Vagina (tissue), 2 donors: ENCODE results near the gene RYR1.

Experiments used
- CTCF ChIP-seq, 3 experiments: fragments of 450-650 bp in 2 of 3; fragments of 200-600 bp in 1 of 3; sonication (generic) in 1 of 3; IDR thresholded peaks; one replicate each; pipeline ENCODE4 v1.5.1; 2017 to 2019; ENCODE audit warnings: antibody characterized with exemption in 3 of 3, mild to moderate bottlenecking in 2 of 3, moderate library complexity in 2 of 3
- POLR2AphosphoS5 ChIP-seq, 2 donors: sonication (generic); formaldehyde crosslinking; IDR thresholded peaks; one replicate each; pipeline ENCODE4 v1.9.0; 2017; ENCODE audit warnings: antibody characterized with exemption in 2 of 2, mild to moderate bottlenecking in 2 of 2, low read depth in 1 of 2; ENCODE audit not compliant: insufficient read depth in 1 of 2

DNA sequence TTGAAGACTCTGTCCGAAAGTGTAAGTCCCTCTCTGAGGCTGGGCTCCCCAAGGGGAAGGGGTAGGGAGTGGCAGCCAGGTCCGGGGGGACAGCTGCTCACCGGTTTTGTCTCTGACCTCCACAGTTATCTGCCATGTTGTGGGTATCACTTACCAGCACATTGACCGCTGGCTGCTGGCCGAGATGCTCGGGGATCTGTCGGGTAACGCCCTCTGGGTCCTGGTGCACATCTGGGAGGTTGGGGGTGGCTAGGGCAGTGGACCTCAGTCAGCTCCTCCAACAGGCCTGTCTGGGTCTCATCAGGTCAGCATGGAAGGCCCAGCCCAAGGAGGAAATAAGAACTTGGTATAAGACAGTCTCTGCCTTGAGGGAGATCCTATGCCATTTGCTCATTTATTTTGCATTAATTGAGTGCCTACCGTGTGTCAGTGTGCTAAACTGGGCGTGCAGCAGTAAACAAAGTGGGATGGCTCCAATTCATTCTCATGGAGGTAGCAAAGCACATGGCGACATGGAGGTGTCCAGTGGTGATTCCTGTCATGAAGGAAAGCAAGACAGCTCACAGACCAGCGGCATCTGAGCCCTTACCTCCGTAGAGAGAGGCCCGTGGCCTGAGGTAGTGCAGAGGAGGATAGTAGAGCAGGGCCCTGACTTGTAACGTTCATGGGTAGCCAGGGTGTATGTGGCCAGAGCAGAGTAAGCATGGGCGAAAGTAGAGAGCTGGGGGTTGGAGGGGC, 199.2 kb downstream of the RYR1 start:
- no peak for TF ChIP-seq CTCF (IDR thresholded peaks at IDR 0.05)
- no peak for TF ChIP-seq POLR2AphosphoS5 (IDR thresholded peaks at IDR 0.05; ENCODE audit: insufficient read depth in 1 of 2, low read depth in 1 of 2)
